GM06990 (cell line): ENCODE results near the gene MYO16.

Experiments used
- DNase-seq: peaks from one replicate; pipeline ENCODE4 v3.0.0-alpha.2; 2011; ENCODE audit not compliant: insufficient read length; ENCODE audit errors: extremely low read depth
- H3K27me3 ChIP-seq: replicated peaks from 2 replicates; pipeline ENCODE4 v1.6.0; 2011; ENCODE audit warnings: low read length; ENCODE audit not compliant: control insufficient read depth, insufficient read depth
- H3K36me3 ChIP-seq: 2 replicates; pipeline ENCODE4 v1.5.1; 2011; ENCODE audit warnings: low read length; ENCODE audit not compliant: control insufficient read depth, insufficient read depth
- H3K4me3 ChIP-seq: replicated peaks from 2 replicates; pipeline ENCODE4 v1.5.1; 2011; ENCODE audit warnings: low read depth, mild to moderate bottlenecking, control low read depth, low read length
- CTCF ChIP-seq: IDR thresholded peaks from 2 replicates; pipeline ENCODE4 v1.5.1; 2011; ENCODE audit warnings: low read length, control low read depth, mild to moderate bottlenecking, inconsistent platforms; ENCODE audit not compliant: insufficient read depth, poor library complexity, severe bottlenecking

MYO16 gene

DNA sequence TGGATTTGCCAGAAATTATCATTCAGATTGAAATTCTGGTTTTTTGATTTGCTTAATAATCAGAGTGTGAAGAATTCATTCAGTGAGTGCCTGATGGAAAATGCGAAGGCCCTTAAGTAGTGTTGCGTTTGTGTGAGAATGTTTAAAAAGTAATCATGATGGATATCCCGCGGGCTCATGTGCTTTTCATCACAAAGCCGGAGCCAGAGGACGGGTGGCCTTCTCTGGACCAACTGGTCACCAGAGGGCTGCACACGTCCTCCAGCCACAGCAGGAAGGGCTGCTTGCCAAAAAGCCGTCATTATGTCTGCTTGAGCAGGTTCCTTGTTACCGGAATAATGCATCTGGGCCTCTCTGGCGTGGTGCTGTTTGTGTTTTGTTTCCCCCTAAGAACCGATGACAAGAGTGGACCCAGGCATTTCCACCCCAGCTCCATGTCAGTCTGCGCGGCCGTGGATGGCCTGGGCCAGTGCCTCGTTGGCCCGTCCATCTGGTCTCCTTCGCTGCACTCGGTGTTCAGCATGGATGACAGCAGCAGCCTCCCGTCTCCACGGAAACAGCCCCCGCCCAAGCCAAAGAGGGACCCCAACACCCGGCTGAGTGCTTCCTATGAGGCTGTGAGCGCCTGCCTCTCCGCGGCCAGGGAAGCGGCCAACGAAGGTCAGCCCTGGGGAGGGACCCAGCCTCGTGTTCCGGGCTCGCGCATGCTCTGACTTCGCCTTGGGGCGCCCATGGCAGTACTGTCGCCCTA is 497.7 kb downstream of the MYO16 start:
- TF ChIP-seq CTCF = no peak
- Histone ChIP-seq H3K27me3 (no peaks in the 10 kb centered on the region), H3K4me3 (no peak overlapping the region)

GRCh38 chr13:109128121-109128520 is 498.7 kb downstream of the MYO16 start:
- Histone ChIP-seq H3K4me3 (no peak overlapping the region), H3K36me3 (no peaks in the 10 kb centered on the region), H3K27me3 (no peaks in the 10 kb centered on the region)
- no peak for TF ChIP-seq CTCF
- DNase-seq = no peak

More for the DNA sequence above, 497.7 kb downstream of the MYO16 start:
- H3K36me3 ChIP-seq = no peaks in the 10 kb centered on the region
- DNase-seq = no peak

GRCh38 chr13:109130093-109130835 is 500.9 kb downstream of the MYO16 start:
- Histone ChIP-seq H3K36me3 (no peaks in the 10 kb centered on the region), H3K27me3 (no peaks in the 10 kb centered on the region), H3K4me3 (no peak overlapping the region)
- no peak for DNase-seq
- TF ChIP-seq CTCF = no peak

DNA sequence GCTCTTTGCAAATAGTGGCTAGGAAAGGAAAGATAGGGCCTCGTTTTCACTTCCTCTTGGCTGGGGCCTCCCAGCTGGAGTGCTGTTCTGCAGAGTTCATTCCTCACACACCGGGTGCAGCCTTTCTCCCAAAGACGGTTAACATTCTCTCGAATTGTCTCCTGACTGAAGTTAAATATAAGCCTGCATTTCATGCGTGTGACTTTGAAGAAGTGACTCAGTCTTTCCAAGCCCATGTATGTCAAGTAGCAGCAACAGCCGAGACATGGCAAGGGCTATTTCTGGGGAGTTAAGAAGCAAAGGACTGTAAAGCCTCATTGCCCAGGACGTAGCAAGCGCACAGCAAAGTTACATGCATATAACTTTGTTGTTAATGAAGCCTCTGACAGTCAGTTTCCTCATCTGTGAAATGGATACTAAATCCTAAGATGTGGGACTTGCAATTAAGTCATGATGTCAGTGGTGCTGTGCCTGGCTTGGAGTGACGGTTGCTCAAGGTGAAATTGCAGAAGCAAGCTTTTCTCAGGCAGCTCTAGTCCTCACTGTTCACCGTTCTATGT is 502.4 kb downstream of the MYO16 start:
- DNase-seq = no peak
- no peak for TF ChIP-seq CTCF
- Histone ChIP-seq H3K27me3 (no peaks in the 10 kb centered on the region), H3K4me3 (no peak overlapping the region), H3K36me3 (no peaks in the 10 kb centered on the region)

DNA sequence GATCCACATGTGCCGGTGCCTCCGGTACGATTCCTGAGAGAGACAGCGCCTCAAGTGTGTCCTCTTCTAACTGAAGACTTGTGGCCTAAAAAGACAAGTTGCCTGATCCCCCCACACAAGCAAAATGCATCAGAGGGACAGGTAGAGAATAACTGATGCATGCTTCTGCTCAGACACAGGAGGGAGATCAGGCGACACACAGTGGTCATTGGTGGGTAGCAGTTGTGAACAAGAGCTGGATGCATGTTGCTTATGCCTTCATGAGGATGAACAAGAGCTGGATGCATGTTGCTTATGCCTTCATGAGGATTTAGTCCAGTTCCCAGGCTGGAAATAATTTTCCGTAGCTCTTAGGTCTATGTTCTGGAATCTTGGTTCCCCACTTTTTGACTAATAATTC is 505.6 kb downstream of the MYO16 start:
- TF ChIP-seq CTCF = no peak
- no peaks in the 10 kb centered on the region for H3K27me3 ChIP-seq
- no peak for DNase-seq

More for the DNA sequence above, 505.6 kb downstream of the MYO16 start:
- Histone ChIP-seq H3K4me3 (no peak overlapping the region), H3K36me3 (no peaks in the 10 kb centered on the region)
